Osteoblast (primary cell): ENCODE measurements around the gene CIPC. TPM values are rescaled to one million over a fixed set of nuclear protein-coding genes. Genes with fewer than 3 reads are reported as not detected.

Source experiments
- DNase-seq: peaks from one replicate; pipeline ENCODE4 v3.0.0; 2011; ENCODE audit warnings: low spot score, mixed read lengths; ENCODE audit not compliant: insufficient read length; ENCODE audit errors: missing footprints
- H2AFZ ChIP-seq: 2 replicates; pipeline ENCODE4 v1.6.0; 2011; ENCODE audit warnings: mild to moderate bottlenecking, low read length
- H3K27ac ChIP-seq: 2 replicates; pipeline ENCODE4 v1.5.1; 2011; ENCODE audit warnings: mild to moderate bottlenecking, low read depth, low read length, moderate library complexity
- H3K27me3 ChIP-seq: 2 replicates; pipeline ENCODE4 v1.6.0; 2012; ENCODE audit warnings: mild to moderate bottlenecking, control low read depth, inconsistent platforms, low read length, moderate library complexity; ENCODE audit not compliant: insufficient read depth
- H3K36me3 ChIP-seq: 2 replicates; pipeline ENCODE4 v1.5.1; 2011; ENCODE audit warnings: mild to moderate bottlenecking, low read length, control low read depth, moderate library complexity; ENCODE audit not compliant: insufficient read depth
- H3K4me1 ChIP-seq: 2 replicates; pipeline ENCODE4 v1.5.1; 2011; ENCODE audit warnings: mild to moderate bottlenecking, low read length, control low read depth, moderate library complexity; ENCODE audit not compliant: insufficient read depth
- H3K4me2 ChIP-seq: 2 replicates; pipeline ENCODE4 v1.6.0; 2011; ENCODE audit warnings: mild to moderate bottlenecking, low read length; ENCODE audit not compliant: insufficient read depth
- H3K4me3 ChIP-seq: fragments of 200-600 bp; sonication (generic); 3 replicates; pipeline ENCODE4 v1.5.1; 2012; ENCODE audit warnings: mild to moderate bottlenecking, low read length, inconsistent platforms; ENCODE audit not compliant: insufficient read depth
- H3K79me2 ChIP-seq: 2 replicates; pipeline ENCODE4 v1.6.0; 2012; ENCODE audit warnings: mild to moderate bottlenecking, low read length, control low read depth, inconsistent platforms; ENCODE audit not compliant: insufficient read depth
- H3K9me3 ChIP-seq: 2 replicates; pipeline ENCODE4 v1.5.1; 2011; ENCODE audit warnings: low read depth, low read length, control low read depth
- H4K20me1 ChIP-seq: 2 replicates; pipeline ENCODE4 v1.6.0; 2012; ENCODE audit warnings: mild to moderate bottlenecking, low read length, control low read depth; ENCODE audit not compliant: insufficient read depth
- total RNA-seq: library from RNA; depleted of rRNA; stranded (reverse); fragments of >200 nt; gene quantifications from 2 replicates; pipeline ENCODE4 v1.2.3, GENCODE V29; 2012
- TF ChIP-seq, protein P1 (sequence below): IDR thresholded peaks from 2 replicates; pipeline ENCODE4 v1.5.1; 2011; ENCODE audit warnings: mild to moderate bottlenecking, low read depth, low read length, moderate library complexity; ENCODE audit errors: extremely low read depth

CIPC gene
- total RNA-seq, 1 donor, result 16.6 TPM

DNA sequence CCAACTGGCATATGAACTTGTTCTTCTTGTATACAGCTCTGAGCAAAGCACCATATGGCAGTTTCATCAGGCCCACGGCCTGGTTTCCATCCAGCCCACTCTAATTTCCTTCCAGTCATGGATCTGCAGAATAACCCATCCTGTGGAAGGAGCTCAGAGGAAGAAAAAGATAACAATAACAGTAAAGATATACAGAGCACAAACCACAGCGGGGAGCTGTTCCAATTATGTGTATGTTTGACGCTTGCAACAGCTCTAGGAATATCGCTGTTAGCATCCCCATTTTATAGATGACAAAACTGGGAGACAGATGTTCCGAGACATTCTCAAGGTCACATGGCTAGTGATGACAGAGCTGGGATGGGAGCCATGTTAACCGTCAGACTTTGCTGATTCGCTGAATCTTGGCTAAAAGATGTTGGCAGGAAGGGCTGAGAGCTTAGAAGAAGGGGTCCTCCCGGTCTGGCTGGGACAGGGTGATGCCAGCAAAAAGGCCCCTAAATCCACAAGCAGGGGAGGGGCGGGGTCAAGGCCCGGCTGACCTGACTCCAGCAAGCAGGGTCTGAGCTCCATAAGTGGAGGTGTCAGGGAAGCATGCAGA is 34.4 kb upstream of the CIPC start:
- no peaks in the 10 kb centered on the region for H3K9me3 ChIP-seq
- no peak overlapping the region for H2AFZ ChIP-seq
- H3K79me2 ChIP-seq, result no peaks in the 10 kb centered on the region
- H3K4me2 ChIP-seq, result no peak overlapping the region
- H3K36me3 ChIP-seq, result no peaks in the 10 kb centered on the region
- H4K20me1 ChIP-seq, result no peaks in the 10 kb centered on the region
- H3K27ac ChIP-seq, result no peak overlapping the region
- H3K4me3 ChIP-seq, result no peak overlapping the region
- peak; percentile 27 for DNase-seq
- H3K4me1 ChIP-seq, result peaks cover 7% of the 10 kb centered on the region
- TF ChIP-seq, protein P1, sequence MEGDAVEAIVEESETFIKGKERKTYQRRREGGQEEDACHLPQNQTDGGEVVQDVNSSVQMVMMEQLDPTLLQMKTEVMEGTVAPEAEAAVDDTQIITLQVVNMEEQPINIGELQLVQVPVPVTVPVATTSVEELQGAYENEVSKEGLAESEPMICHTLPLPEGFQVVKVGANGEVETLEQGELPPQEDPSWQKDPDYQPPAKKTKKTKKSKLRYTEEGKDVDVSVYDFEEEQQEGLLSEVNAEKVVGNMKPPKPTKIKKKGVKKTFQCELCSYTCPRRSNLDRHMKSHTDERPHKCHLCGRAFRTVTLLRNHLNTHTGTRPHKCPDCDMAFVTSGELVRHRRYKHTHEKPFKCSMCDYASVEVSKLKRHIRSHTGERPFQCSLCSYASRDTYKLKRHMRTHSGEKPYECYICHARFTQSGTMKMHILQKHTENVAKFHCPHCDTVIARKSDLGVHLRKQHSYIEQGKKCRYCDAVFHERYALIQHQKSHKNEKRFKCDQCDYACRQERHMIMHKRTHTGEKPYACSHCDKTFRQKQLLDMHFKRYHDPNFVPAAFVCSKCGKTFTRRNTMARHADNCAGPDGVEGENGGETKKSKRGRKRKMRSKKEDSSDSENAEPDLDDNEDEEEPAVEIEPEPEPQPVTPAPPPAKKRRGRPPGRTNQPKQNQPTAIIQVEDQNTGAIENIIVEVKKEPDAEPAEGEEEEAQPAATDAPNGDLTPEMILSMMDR, result no peak
- peaks cover under 1% of the 10 kb centered on the region for H3K27me3 ChIP-seq

DNA sequence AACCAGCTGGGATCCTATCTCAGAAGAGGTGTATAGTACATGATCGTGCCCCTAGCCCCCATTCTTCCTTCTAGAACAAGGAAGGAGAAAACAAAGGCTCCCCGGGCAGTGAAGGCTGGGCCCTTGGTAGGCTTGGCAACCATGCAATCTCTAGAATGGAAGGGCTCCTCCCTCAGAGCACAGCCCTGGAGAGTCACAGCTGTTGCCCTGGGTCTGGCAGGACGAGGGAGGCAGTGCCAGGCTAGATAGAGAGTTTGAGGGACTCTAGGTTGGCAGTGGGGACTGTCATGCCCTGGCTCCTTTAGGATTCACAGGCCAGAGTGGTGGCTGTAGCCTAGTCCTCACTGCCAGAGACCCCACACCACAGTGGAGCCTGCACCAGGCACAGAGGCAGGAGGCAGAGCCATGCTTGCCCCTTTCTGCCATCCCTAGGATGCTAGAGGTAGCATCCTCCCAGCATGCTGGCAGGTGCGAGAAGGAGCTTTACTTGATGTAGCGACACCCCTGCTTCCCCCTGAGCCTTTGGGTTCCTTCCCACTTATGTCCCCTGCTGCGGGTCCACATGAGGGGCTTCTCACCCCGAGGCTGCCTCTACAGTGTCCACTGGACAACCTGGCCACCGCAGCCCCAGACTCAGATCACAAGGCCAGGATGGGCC is 33.4 kb upstream of the CIPC start:
- TF ChIP-seq, protein P1, result no peak
- Histone ChIP-seq H3K27ac (no peak overlapping the region), H2AFZ (no peak overlapping the region), H3K4me1 (no peaks in the 10 kb centered on the region), H3K27me3 (peaks cover 4% of the 10 kb centered on the region), H3K79me2 (no peaks in the 10 kb centered on the region), H3K36me3 (no peaks in the 10 kb centered on the region), H4K20me1 (no peaks in the 10 kb centered on the region), H3K4me3 (no peak overlapping the region), H3K4me2 (no peak overlapping the region), H3K9me3 (no peaks in the 10 kb centered on the region)
- DNase-seq, result no peak

DNA sequence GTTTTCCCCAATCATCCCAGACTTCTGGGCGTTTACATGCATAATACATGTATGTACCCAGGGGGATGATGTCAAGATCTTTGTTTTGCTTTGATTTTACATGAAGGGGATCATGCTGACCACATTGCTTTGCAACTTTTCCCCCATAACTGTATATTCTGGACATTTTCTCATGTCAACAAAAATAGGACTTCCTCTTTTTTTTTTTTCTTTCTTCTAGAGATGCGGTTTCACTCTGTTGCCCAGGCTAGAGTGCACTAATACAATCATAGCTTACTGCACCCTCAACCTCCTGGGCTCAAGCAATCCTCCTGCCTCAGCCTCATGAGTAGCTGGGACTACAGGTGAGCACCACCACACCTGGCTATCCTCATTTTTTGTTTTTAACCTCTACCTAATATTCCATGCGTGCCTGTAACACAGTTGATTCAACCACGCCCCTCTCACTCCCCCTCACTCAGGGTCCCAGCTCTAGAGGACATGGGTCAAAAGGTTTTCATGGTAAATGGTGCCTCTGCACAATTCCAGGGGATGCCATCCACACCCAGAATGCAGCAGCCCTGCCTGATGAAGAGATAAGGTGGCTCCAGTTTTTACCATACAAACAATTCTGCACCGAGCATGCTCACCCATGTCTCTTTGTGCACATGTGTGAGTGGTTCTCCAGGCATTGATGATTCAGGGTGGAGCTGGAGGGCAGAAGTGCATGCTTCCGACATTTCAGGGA is 32.0 kb upstream of the CIPC start:
- H3K4me1 ChIP-seq, result peaks cover 3% of the 10 kb centered on the region
- peaks cover 4% of the 10 kb centered on the region for H3K27me3 ChIP-seq
- H3K9me3 ChIP-seq, result no peaks in the 10 kb centered on the region
- H4K20me1 ChIP-seq, result no peaks in the 10 kb centered on the region
- no peak for DNase-seq
- no peak overlapping the region for H2AFZ ChIP-seq
- TF ChIP-seq, protein P1, result no peak
- no peak overlapping the region for H3K27ac ChIP-seq
- no peaks in the 10 kb centered on the region for H3K79me2 ChIP-seq
- H3K4me2 ChIP-seq, result no peak overlapping the region
- no peaks in the 10 kb centered on the region for H3K36me3 ChIP-seq
- no peak overlapping the region for H3K4me3 ChIP-seq

GRCh38 chr14:77066578-77067172 is 31.4 kb upstream of the CIPC start:
- TF ChIP-seq, protein P1, result no peak
- no peak overlapping the region for H3K4me3 ChIP-seq
- H3K36me3 ChIP-seq, result no peaks in the 10 kb centered on the region
- no peak overlapping the region for H3K4me2 ChIP-seq
- H4K20me1 ChIP-seq, result no peaks in the 10 kb centered on the region
- no peak overlapping the region for H3K27ac ChIP-seq
- peak; percentile 32 for DNase-seq
- no peaks in the 10 kb centered on the region for H3K79me2 ChIP-seq
- no peak overlapping the region for H2AFZ ChIP-seq
- H3K9me3 ChIP-seq, result no peaks in the 10 kb centered on the region
- H3K4me1 ChIP-seq, result peaks cover 5% of the 10 kb centered on the region
- peaks cover 4% of the 10 kb centered on the region for H3K27me3 ChIP-seq
